HepG2 (cell line): ENCODE data around the gene NGEF. TPM values are rescaled to one million over a fixed set of nuclear protein-coding genes. Genes with fewer than 3 reads are reported as not detected.

ENCODE experiments used
- KDM2A ChIP-seq: sonication (generic); formaldehyde crosslinking; IDR thresholded peaks from 2 replicates; pipeline ENCODE4 v1.4.0; 2020; ENCODE audit warnings: low read depth, missing genetic modification reagents, borderline replicate concordance
- KLF9 ChIP-seq: IDR thresholded peaks from 2 replicates; pipeline ENCODE4 v1.6.1; 2016; ENCODE audit warnings: low read depth
- MED1 ChIP-seq: sonication (generic); formaldehyde crosslinking; IDR thresholded peaks from 2 replicates; pipeline ENCODE4 v1.4.0; 2020; ENCODE audit warnings: missing genetic modification reagents
- TOE1 ChIP-seq: sonication (generic); formaldehyde crosslinking; IDR thresholded peaks from 2 replicates; pipeline ENCODE4 v1.4.0; 2020; ENCODE audit warnings: mild to moderate bottlenecking, missing genetic modification reagents
- YEATS2 ChIP-seq: sonication (generic); formaldehyde crosslinking; IDR thresholded peaks from 2 replicates; pipeline ENCODE4 v1.4.0; 2020; ENCODE audit warnings: missing genetic modification reagents, borderline replicate concordance
- ZFP37 ChIP-seq: sonication (generic); formaldehyde crosslinking; IDR thresholded peaks from 2 replicates; pipeline ENCODE4 v1.4.0; 2020; ENCODE audit warnings: missing genetic modification reagents, borderline replicate concordance
- ZNF549 ChIP-seq: sonication (generic); formaldehyde crosslinking; IDR thresholded peaks from 2 replicates; pipeline ENCODE4 v1.5.0; 2020; ENCODE audit warnings: missing genetic modification reagents
- ZNF619 ChIP-seq: sonication (generic); formaldehyde crosslinking; IDR thresholded peaks from 2 replicates; pipeline ENCODE4 v1.4.0; 2020; ENCODE audit warnings: mild to moderate bottlenecking, missing genetic modification reagents
- polyA plus RNA-seq, 8 experiments: library from polyadenylated mRNA; depleted of rRNA in 3 of 8; stranded (reverse) in 7 of 8; unstranded in 1 of 8; fragments of >200 nt; fragmentation: Illumina TruSeq in 4 of 8; extraction: Trizol in 4 of 8; gene quantifications; 2 replicates each; pipeline versions ENCODE4 v1.2.1 to v1.2.3, GENCODE V29; 2011 to 2016; ENCODE audit warnings: low read depth in 4 of 8, missing spikeins in 1 of 8, mixed read lengths in 1 of 8; ENCODE audit not compliant: insufficient read depth in 1 of 8
- total RNA-seq, 5 experiments: library from RNA; depleted of rRNA; stranded (reverse); fragments of >200 nt; fragmentation: Illumina TruSeq; extraction: Trizol; gene quantifications; 2 replicates each; pipeline ENCODE4 v1.2.3, GENCODE V29; 2016; ENCODE audit warnings: low read depth in 1 of 5
- TF ChIP-seq, protein P1 (sequence below): sonication (generic); formaldehyde crosslinking; IDR thresholded peaks from 2 replicates; pipeline ENCODE4 v1.4.0; 2020; ENCODE audit warnings: missing genetic modification reagents
- TF ChIP-seq, protein P2 (sequence below): sonication (generic); formaldehyde crosslinking; IDR thresholded peaks from 2 replicates; pipeline ENCODE4 v1.5.1; 2020; ENCODE audit warnings: mild to moderate bottlenecking, missing genetic modification reagents
- TF ChIP-seq, protein P3 (sequence below): sonication (generic); formaldehyde crosslinking; conservative IDR thresholded peaks from 2 replicates; pipeline ENCODE4 v1.8.0; 2022; ENCODE audit warnings: low read depth, missing genetic modification reagents
- TF ChIP-seq, protein P4 (sequence below): sonication (generic); formaldehyde crosslinking; IDR thresholded peaks from 2 replicates; pipeline ENCODE4 v1.4.0; 2020; ENCODE audit warnings: missing genetic modification reagents, borderline replicate concordance

Gene NGEF
- total and polyA plus RNA-seq, 2 of the 13 experiments (the other 11 are each of a cell fraction or from before 2014, with no cell fraction given), result 14.4 to 36.9 TPM

DNA sequence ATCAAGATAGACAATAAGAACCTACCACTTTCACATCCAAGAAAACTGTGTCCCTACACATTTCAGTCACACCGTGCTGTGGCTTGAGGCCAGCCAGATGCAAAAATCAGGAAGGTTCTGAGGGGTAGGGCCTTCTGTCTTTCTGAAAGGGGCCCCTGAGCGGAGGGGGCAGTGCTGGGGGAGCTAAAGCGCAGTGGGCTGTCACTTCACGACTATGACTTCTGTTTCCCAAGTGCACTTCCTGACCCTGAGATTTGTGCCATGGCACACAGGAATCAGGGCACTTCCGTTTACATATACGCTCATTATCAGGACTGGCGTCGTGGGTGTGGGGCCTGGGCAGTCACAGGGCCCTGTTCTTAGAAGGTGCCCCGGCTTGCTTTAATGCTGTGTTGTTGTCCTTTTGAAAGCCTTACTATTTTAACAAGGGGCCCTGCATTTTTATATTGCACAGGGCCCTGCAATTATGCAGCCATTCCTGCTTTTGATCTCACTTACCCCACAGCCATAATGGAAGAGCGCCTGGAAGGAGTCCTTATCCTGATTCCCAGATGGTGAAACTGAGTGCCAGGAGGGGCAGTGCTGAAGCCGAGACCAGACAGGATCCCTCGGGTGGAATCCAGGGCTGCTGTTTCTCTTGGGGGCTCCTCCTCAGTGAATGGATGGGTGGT lies 620 bp downstream of the NGEF start (continued):
- TF ChIP-seq, protein P1, sequence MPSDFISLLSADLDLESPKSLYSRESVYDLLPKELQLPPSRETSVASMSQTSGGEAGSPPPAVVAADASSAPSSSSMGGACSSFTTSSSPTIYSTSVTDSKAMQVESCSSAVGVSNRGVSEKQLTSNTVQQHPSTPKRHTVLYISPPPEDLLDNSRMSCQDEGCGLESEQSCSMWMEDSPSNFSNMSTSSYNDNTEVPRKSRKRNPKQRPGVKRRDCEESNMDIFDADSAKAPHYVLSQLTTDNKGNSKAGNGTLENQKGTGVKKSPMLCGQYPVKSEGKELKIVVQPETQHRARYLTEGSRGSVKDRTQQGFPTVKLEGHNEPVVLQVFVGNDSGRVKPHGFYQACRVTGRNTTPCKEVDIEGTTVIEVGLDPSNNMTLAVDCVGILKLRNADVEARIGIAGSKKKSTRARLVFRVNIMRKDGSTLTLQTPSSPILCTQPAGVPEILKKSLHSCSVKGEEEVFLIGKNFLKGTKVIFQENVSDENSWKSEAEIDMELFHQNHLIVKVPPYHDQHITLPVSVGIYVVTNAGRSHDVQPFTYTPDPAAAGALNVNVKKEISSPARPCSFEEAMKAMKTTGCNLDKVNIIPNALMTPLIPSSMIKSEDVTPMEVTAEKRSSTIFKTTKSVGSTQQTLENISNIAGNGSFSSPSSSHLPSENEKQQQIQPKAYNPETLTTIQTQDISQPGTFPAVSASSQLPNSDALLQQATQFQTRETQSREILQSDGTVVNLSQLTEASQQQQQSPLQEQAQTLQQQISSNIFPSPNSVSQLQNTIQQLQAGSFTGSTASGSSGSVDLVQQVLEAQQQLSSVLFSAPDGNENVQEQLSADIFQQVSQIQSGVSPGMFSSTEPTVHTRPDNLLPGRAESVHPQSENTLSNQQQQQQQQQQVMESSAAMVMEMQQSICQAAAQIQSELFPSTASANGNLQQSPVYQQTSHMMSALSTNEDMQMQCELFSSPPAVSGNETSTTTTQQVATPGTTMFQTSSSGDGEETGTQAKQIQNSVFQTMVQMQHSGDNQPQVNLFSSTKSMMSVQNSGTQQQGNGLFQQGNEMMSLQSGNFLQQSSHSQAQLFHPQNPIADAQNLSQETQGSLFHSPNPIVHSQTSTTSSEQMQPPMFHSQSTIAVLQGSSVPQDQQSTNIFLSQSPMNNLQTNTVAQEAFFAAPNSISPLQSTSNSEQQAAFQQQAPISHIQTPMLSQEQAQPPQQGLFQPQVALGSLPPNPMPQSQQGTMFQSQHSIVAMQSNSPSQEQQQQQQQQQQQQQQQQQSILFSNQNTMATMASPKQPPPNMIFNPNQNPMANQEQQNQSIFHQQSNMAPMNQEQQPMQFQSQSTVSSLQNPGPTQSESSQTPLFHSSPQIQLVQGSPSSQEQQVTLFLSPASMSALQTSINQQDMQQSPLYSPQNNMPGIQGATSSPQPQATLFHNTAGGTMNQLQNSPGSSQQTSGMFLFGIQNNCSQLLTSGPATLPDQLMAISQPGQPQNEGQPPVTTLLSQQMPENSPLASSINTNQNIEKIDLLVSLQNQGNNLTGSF (CRISPR knock-in tag), result 0 out of 2 replicates have a peak, but pooled peaks have one; percentile 37
- TF ChIP-seq, protein P2, sequence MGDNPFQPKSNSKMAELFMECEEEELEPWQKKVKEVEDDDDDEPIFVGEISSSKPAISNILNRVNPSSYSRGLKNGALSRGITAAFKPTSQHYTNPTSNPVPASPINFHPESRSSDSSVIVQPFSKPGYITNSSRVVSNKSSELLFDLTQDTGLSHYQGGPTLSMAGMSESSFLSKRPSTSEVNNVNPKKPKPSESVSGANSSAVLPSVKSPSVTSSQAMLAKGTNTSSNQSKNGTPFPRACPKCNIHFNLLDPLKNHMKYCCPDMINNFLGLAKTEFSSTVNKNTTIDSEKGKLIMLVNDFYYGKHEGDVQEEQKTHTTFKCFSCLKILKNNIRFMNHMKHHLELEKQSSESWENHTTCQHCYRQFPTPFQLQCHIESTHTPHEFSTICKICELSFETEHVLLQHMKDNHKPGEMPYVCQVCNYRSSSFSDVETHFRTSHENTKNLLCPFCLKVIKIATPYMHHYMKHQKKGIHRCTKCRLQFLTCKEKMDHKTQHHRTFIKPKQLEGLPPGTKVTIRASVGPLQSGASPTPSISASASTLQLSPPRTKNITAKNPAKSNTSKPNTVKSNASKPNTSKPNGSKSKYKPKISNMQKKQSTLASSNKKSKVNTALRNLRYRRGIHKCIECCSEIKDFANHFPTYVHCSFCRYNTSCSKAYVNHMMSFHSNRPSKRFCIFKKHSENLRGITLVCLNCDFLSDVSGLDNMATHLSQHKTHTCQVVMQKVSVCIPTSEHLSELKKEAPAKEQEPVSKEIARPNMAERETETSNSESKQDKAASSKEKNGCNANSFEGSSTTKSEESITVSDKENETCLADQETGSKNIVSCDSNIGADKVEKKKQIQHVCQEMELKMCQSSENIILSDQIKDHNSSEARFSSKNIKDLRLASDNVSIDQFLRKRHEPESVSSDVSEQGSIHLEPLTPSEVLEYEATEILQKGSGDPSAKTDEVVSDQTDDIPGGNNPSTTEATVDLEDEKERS, result no peak
- TF ChIP-seq, protein P3, sequence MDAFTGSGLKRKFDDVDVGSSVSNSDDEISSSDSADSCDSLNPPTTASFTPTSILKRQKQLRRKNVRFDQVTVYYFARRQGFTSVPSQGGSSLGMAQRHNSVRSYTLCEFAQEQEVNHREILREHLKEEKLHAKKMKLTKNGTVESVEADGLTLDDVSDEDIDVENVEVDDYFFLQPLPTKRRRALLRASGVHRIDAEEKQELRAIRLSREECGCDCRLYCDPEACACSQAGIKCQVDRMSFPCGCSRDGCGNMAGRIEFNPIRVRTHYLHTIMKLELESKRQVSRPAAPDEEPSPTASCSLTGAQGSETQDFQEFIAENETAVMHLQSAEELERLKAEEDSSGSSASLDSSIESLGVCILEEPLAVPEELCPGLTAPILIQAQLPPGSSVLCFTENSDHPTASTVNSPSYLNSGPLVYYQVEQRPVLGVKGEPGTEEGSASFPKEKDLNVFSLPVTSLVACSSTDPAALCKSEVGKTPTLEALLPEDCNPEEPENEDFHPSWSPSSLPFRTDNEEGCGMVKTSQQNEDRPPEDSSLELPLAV (CRISPR knock-in tag), result no peak
- TF ChIP-seq ZFP37 (CRISPR knock-in tag), result peak; percentile 40; the same call in 1 of the 2 replicates
- no peak for TF ChIP-seq ZNF619 (CRISPR knock-in tag)
- TF ChIP-seq, protein P4, sequence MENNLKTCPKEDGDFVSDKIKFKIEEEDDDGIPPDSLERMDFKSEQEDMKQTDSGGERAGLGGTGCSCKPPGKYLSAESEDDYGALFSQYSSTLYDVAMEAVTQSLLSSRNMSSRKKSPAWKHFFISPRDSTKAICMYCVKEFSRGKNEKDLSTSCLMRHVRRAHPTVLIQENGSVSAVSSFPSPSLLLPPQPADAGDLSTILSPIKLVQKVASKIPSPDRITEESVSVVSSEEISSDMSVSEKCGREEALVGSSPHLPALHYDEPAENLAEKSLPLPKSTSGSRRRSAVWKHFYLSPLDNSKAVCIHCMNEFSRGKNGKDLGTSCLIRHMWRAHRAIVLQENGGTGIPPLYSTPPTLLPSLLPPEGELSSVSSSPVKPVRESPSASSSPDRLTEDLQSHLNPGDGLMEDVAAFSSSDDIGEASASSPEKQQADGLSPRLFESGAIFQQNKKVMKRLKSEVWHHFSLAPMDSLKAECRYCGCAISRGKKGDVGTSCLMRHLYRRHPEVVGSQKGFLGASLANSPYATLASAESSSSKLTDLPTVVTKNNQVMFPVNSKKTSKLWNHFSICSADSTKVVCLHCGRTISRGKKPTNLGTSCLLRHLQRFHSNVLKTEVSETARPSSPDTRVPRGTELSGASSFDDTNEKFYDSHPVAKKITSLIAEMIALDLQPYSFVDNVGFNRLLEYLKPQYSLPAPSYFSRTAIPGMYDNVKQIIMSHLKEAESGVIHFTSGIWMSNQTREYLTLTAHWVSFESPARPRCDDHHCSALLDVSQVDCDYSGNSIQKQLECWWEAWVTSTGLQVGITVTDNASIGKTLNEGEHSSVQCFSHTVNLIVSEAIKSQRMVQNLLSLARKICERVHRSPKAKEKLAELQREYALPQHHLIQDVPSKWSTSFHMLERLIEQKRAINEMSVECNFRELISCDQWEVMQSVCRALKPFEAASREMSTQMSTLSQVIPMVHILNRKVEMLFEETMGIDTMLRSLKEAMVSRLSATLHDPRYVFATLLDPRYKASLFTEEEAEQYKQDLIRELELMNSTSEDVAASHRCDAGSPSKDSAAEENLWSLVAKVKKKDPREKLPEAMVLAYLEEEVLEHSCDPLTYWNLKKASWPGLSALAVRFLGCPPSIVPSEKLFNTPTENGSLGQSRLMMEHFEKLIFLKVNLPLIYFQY (CRISPR knock-in tag), result no peak
- TF ChIP-seq YEATS2 (CRISPR knock-in tag), result no peak
- TF ChIP-seq TOE1 (CRISPR knock-in tag), result no peak
- no peak for TF ChIP-seq ZNF549
- no peak for TF ChIP-seq KLF9 (CRISPR knock-in tag)
- peak; percentile 49; the same call in 1 of the 2 replicates for TF ChIP-seq MED1 (CRISPR knock-in tag)
- TF ChIP-seq KDM2A, result no peak
